Neural cell (in vitro differentiated cells): ENCODE data around the gene ARL15. TPM values are rescaled to one million over a fixed set of nuclear protein-coding genes. Genes with fewer than 3 reads are reported as not detected.

ENCODE experiments used
- H2AFZ ChIP-seq: fragments of 200-600, 300-800 bp; sonication (generic), shearing (Covaris generic); 2 replicates; pipeline ENCODE4 v1.6.0; 2014; ENCODE audit warnings: low read depth, mild to moderate bottlenecking, antibody characterized with exemption, low read length, moderate library complexity
- H3F3A ChIP-seq: fragments of 200-600 bp; shearing (Covaris generic); 2 replicates; pipeline ENCODE4 v1.6.1; 2016; ENCODE audit warnings: mild to moderate bottlenecking, moderate library complexity, mixed read lengths, antibody characterized with exemption, low read length; ENCODE audit not compliant: insufficient read depth, poor library complexity, severe bottlenecking
- H3K27ac ChIP-seq: fragments of 200-600, 300-800 bp; sonication (generic), shearing (Covaris generic); 2 replicates; pipeline ENCODE4 v1.5.1; 2014; ENCODE audit warnings: mild to moderate bottlenecking, low read length, moderate library complexity
- H3K27me3 ChIP-seq: fragments of 300-800, 200-600 bp; sonication (generic), shearing (Covaris generic); 2 replicates; pipeline ENCODE4 v1.6.0; 2014; ENCODE audit warnings: mild to moderate bottlenecking, low read depth, low read length, moderate library complexity; ENCODE audit not compliant: insufficient read depth
- H3K36me3 ChIP-seq: fragments of 300-800, 200-600 bp; sonication (generic), shearing (Covaris generic); 2 replicates; pipeline ENCODE4 v1.5.1; 2014; ENCODE audit warnings: mild to moderate bottlenecking, antibody characterized with exemption, low read length, moderate library complexity; ENCODE audit not compliant: insufficient read depth
- H3K4me2 ChIP-seq: fragments of 300-800, 200-600 bp; sonication (generic), shearing (Covaris generic); 2 replicates; pipeline ENCODE4 v1.6.0; 2014; ENCODE audit warnings: mild to moderate bottlenecking, low read length
- H3K4me3 ChIP-seq: fragments of 300-800, 200-600 bp; sonication (generic), shearing (Covaris generic); 2 replicates; pipeline ENCODE4 v1.5.1; 2014; ENCODE audit warnings: mild to moderate bottlenecking, low read length, moderate library complexity
- H3K79me2 ChIP-seq: fragments of 200-600 bp; shearing (Covaris generic); replicated peaks from 2 replicates; pipeline ENCODE4 v1.6.0; 2014; ENCODE audit warnings: mild to moderate bottlenecking, low read length, moderate library complexity; ENCODE audit not compliant: insufficient read depth
- H3K9ac ChIP-seq: fragments of 300-800, 200-600 bp; sonication (generic), shearing (Covaris generic); 2 replicates; pipeline ENCODE4 v1.6.1; 2016; ENCODE audit warnings: mild to moderate bottlenecking, low read length, mixed read lengths
- H3K9me2 ChIP-seq: fragments of 200-600 bp; shearing (Covaris generic); 2 replicates; pipeline ENCODE4 v1.6.1; 2016; ENCODE audit warnings: mild to moderate bottlenecking, low read length, mixed read lengths; ENCODE audit not compliant: insufficient read depth
- H3K9me3 ChIP-seq: fragments of 200-600, 300-800 bp; sonication (generic), shearing (Covaris generic); 2 replicates; pipeline ENCODE4 v1.6.1; 2016; ENCODE audit warnings: mild to moderate bottlenecking, mixed run types, low read length, moderate library complexity, mixed read lengths
- H4K20me1 ChIP-seq: fragments of 200-600 bp; shearing (Covaris generic); 2 replicates; pipeline ENCODE4 v1.6.1; 2016; ENCODE audit warnings: mild to moderate bottlenecking, mixed run types; ENCODE audit not compliant: insufficient read depth
- EP300 ChIP-seq: fragments of 450-650 bp; conservative IDR thresholded peaks from 2 replicates; pipeline ENCODE4 v1.6.1; 2014; ENCODE audit warnings: antibody characterized with exemption, mild to moderate bottlenecking, moderate library complexity; ENCODE audit not compliant: poor library complexity, severe bottlenecking
- EZH2 ChIP-seq: fragments of 200-600, 300-800 bp; shearing (Covaris generic), sonication (generic); IDR thresholded peaks from 2 replicates; pipeline ENCODE4 v1.6.1; 2014; ENCODE audit warnings: antibody characterized with exemption, low read length, borderline replicate concordance, mild to moderate bottlenecking; ENCODE audit not compliant: insufficient read depth, poor library complexity, severe bottlenecking
- MXI1 ChIP-seq: fragments of 450-650 bp; conservative IDR thresholded peaks from 2 replicates; pipeline ENCODE4 v1.6.1; 2014; ENCODE audit warnings: antibody characterized with exemption, mild to moderate bottlenecking; ENCODE audit not compliant: poor library complexity, severe bottlenecking
- POLR2AphosphoS5 ChIP-seq: IDR thresholded peaks from 2 replicates; pipeline ENCODE4 v1.6.1; 2012
- RAD21 ChIP-seq: fragments of 450-650 bp; conservative IDR thresholded peaks from 2 replicates; pipeline ENCODE4 v1.6.1; 2014; ENCODE audit warnings: antibody characterized with exemption, mild to moderate bottlenecking, moderate library complexity
- SMC3 ChIP-seq: fragments of 450-650 bp; conservative IDR thresholded peaks from 2 replicates; pipeline ENCODE4 v1.6.1; 2014; ENCODE audit warnings: antibody characterized with exemption, mild to moderate bottlenecking, moderate library complexity; ENCODE audit not compliant: poor library complexity
- TAF1 ChIP-seq: IDR thresholded peaks from 2 replicates; pipeline ENCODE4 v1.6.1; 2012; ENCODE audit warnings: low read depth
- polyA plus RNA-seq: library from polyadenylated mRNA; depleted of rRNA; stranded (reverse); fragments of >200 nt; gene quantifications from 2 replicates; pipeline ENCODE4 v1.2.3, GENCODE V29; 2014
- TF ChIP-seq, protein P1 (sequence below): fragments of 450-650 bp; IDR thresholded peaks from 2 replicates; pipeline ENCODE4 v1.5.1; 2014; ENCODE audit warnings: antibody characterized with exemption, mild to moderate bottlenecking, moderate library complexity; ENCODE audit not compliant: poor library complexity, severe bottlenecking
- TF ChIP-seq, protein P2 (sequence below): IDR thresholded peaks from 2 replicates; pipeline ENCODE4 v1.6.1; 2012; ENCODE audit warnings: borderline replicate concordance

Gene ARL15
- polyA plus RNA-seq, 1 donor from 2014 or later, result 51.9 TPM

DNA sequence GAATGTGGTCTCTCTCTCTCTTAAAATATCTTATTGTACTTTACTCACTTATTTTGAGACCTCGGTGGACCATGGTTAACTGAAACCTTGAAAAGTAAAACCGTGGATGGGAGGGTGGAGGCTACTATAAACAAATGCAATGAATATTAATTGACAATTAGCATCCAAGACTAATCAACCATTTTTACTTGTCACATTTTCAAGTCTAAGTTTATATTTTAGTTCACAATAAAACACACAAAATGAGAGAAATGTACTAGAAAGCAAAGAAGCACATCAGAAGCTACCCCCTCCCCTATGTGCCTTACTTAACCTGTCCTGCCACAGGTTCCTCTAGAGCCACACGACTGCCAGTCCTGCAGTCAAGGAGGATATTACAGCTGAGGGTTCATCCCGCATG lies 4.6 kb downstream of the ARL15 start:
- TF ChIP-seq MXI1 (no peak), EP300 (no peak), SMC3 (no peak), RAD21 (no peak), TAF1 (no peak), EZH2 (no peak), POLR2AphosphoS5 (no peak)
- TF ChIP-seq, protein P1, sequence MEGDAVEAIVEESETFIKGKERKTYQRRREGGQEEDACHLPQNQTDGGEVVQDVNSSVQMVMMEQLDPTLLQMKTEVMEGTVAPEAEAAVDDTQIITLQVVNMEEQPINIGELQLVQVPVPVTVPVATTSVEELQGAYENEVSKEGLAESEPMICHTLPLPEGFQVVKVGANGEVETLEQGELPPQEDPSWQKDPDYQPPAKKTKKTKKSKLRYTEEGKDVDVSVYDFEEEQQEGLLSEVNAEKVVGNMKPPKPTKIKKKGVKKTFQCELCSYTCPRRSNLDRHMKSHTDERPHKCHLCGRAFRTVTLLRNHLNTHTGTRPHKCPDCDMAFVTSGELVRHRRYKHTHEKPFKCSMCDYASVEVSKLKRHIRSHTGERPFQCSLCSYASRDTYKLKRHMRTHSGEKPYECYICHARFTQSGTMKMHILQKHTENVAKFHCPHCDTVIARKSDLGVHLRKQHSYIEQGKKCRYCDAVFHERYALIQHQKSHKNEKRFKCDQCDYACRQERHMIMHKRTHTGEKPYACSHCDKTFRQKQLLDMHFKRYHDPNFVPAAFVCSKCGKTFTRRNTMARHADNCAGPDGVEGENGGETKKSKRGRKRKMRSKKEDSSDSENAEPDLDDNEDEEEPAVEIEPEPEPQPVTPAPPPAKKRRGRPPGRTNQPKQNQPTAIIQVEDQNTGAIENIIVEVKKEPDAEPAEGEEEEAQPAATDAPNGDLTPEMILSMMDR, result no peak
- TF ChIP-seq, protein P2, sequence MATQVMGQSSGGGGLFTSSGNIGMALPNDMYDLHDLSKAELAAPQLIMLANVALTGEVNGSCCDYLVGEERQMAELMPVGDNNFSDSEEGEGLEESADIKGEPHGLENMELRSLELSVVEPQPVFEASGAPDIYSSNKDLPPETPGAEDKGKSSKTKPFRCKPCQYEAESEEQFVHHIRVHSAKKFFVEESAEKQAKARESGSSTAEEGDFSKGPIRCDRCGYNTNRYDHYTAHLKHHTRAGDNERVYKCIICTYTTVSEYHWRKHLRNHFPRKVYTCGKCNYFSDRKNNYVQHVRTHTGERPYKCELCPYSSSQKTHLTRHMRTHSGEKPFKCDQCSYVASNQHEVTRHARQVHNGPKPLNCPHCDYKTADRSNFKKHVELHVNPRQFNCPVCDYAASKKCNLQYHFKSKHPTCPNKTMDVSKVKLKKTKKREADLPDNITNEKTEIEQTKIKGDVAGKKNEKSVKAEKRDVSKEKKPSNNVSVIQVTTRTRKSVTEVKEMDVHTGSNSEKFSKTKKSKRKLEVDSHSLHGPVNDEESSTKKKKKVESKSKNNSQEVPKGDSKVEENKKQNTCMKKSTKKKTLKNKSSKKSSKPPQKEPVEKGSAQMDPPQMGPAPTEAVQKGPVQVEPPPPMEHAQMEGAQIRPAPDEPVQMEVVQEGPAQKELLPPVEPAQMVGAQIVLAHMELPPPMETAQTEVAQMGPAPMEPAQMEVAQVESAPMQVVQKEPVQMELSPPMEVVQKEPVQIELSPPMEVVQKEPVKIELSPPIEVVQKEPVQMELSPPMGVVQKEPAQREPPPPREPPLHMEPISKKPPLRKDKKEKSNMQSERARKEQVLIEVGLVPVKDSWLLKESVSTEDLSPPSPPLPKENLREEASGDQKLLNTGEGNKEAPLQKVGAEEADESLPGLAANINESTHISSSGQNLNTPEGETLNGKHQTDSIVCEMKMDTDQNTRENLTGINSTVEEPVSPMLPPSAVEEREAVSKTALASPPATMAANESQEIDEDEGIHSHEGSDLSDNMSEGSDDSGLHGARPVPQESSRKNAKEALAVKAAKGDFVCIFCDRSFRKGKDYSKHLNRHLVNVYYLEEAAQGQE, result no peak
- Histone ChIP-seq H3K4me3 (no peak overlapping the region), H3K36me3 (no peaks in the 10 kb centered on the region), H3K9ac (no peak overlapping the region), H2AFZ (no peak overlapping the region), H3K4me2 (no peak overlapping the region), H4K20me1 (no peaks in the 10 kb centered on the region), H3K79me2 (peaks cover 23% of the 10 kb centered on the region), H3K9me2 (no peaks in the 10 kb centered on the region), H3K27me3 (no peaks in the 10 kb centered on the region), H3F3A (no peaks in the 10 kb centered on the region), H3K27ac (no peak overlapping the region), H3K9me3 (no peaks in the 10 kb centered on the region)

DNA sequence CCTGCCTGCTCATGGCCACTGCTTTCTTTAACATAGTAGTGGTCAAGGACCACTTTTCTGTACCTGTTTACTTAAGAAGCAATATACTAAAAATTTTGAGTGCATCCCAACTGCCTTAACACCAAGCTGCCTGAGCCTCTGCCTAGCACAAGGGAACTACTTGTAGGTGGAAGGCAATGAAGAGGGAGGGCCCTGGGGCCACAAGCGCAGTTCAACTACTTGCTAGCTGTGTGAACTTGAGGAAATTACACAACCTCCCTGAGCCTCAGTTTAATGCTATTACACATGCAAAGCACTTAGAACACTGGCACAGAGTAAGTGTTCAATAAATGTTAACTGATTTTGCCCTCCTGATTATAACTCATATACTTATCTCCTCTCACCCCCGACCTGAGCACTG lies 6.3 kb downstream of the ARL15 start:
- H3K27me3 ChIP-seq, result no peaks in the 10 kb centered on the region
- no peaks in the 10 kb centered on the region for H3K9me3 ChIP-seq
- no peak overlapping the region for H3K4me2 ChIP-seq
- no peak overlapping the region for H3K9ac ChIP-seq
- H3K79me2 ChIP-seq, result peaks cover 18% of the 10 kb centered on the region
- H3K36me3 ChIP-seq, result no peaks in the 10 kb centered on the region
- TF ChIP-seq TAF1 (no peak), EP300 (no peak), POLR2AphosphoS5 (no peak), MXI1 (no peak), EZH2 (no peak), RAD21 (no peak)
- TF ChIP-seq, protein P2, result no peak
- H3F3A ChIP-seq, result no peaks in the 10 kb centered on the region
- no peak overlapping the region for H3K27ac ChIP-seq
- no peaks in the 10 kb centered on the region for H3K9me2 ChIP-seq
- H3K4me3 ChIP-seq, result no peak overlapping the region
- no peak overlapping the region for H2AFZ ChIP-seq
- no peaks in the 10 kb centered on the region for H4K20me1 ChIP-seq
